Keratinocyte (primary cell): ENCODE data around the gene CKAP2L. TPM values are rescaled to one million over a fixed set of nuclear protein-coding genes. Genes with fewer than 3 reads are reported as not detected.
"Not testable (repeated sequence)": the region's sequence is repeated elsewhere in the genome, so short reads cannot be mapped to it uniquely, and the experiment has no call there.

Experiments
- DNase-seq: peaks from one replicate; pipeline ENCODE4 v3.0.0-alpha.2; 2011; ENCODE audit warnings: low read depth, missing footprints, low spot score
- FAIRE-seq: peaks from 2 replicates; lab custom pipeline; 2011; peaks lifted over from hg19 to GRCh38; lab: Jason Lieb, UNC
- H2AFZ ChIP-seq: 2 replicates; pipeline ENCODE4 v1.6.0; 2012; ENCODE audit warnings: low read length, control low read depth, inconsistent platforms; ENCODE audit not compliant: control insufficient read depth
- H3K27ac ChIP-seq: 2 replicates; pipeline ENCODE4 v1.5.1; 2011; ENCODE audit warnings: low read length; ENCODE audit not compliant: control insufficient read depth, insufficient read depth
- H3K27me3 ChIP-seq: 3 replicates; pipeline ENCODE4 v1.6.0; 2011; ENCODE audit warnings: low read length; ENCODE audit not compliant: control insufficient read depth, insufficient read depth; ENCODE audit errors: extremely low read depth
- H3K36me3 ChIP-seq, 2 experiments: 2 replicates in 1 of 2; 3 replicates in 1 of 2; pipeline ENCODE4 v1.5.1; 2011; ENCODE audit warnings: low read length in 2 of 2, mild to moderate bottlenecking in 1 of 2; ENCODE audit not compliant: control insufficient read depth in 2 of 2, insufficient read depth in 2 of 2; ENCODE audit errors: extremely low read depth in 1 of 2
- H3K4me1 ChIP-seq: 3 replicates; pipeline ENCODE4 v1.5.1; 2011; ENCODE audit warnings: low read length; ENCODE audit not compliant: control insufficient read depth, insufficient read depth; ENCODE audit errors: extremely low read depth
- H3K4me2 ChIP-seq: 3 replicates; pipeline ENCODE4 v1.6.0; 2011; ENCODE audit warnings: low read depth, low read length; ENCODE audit not compliant: control insufficient read depth, insufficient read depth; ENCODE audit errors: extremely low read depth
- H3K4me3 ChIP-seq, 3 experiments: fragments of 200-600 bp in 1 of 3; sonication (generic) in 1 of 3; 2 replicates in 2 of 3; 3 replicates in 1 of 3; pipeline ENCODE4 v1.5.1; 2011 to 2016; ENCODE audit warnings: low read length in 3 of 3, mild to moderate bottlenecking in 3 of 3, control low read depth in 2 of 3, inconsistent platforms in 1 of 3, low read depth in 1 of 3, mixed read lengths in 1 of 3, mixed run types in 1 of 3, moderate library complexity in 1 of 3; ENCODE audit not compliant: control insufficient read depth in 2 of 3, insufficient read depth in 2 of 3; ENCODE audit errors: extremely low read depth in 1 of 3
- H3K79me2 ChIP-seq: 2 replicates; pipeline ENCODE4 v1.6.0; 2012; ENCODE audit warnings: low read length; ENCODE audit not compliant: control insufficient read depth, insufficient read depth
- H3K9ac ChIP-seq: 3 replicates; pipeline ENCODE4 v1.6.0; 2011; ENCODE audit warnings: low read length; ENCODE audit not compliant: control insufficient read depth, insufficient read depth; ENCODE audit errors: extremely low read depth
- H3K9me1 ChIP-seq: 3 replicates; pipeline ENCODE4 v1.6.0; 2011; ENCODE audit warnings: low read length; ENCODE audit not compliant: control insufficient read depth, insufficient read depth; ENCODE audit errors: extremely low read depth
- H3K9me3 ChIP-seq: 2 replicates; pipeline ENCODE4 v1.5.1; 2012; ENCODE audit warnings: low read depth, low read length; ENCODE audit not compliant: control insufficient read depth
- H4K20me1 ChIP-seq: 3 replicates; pipeline ENCODE4 v1.6.0; 2011; ENCODE audit warnings: low read length; ENCODE audit not compliant: control insufficient read depth, insufficient read depth; ENCODE audit errors: extremely low read depth
- EZH2 ChIP-seq: IDR thresholded peaks from one replicate; pipeline ENCODE4 v1.6.1; 2012; ENCODE audit warnings: inconsistent platforms, mild to moderate bottlenecking, low read length, moderate library complexity
- dilution Hi-C: fragments of 300-500 bp; cut with MboI; formaldehyde crosslinking; loops from one replicate; pipeline ENCODE4 v1.7.0; 2020; ENCODE audit warnings: low sequenced_read_pairs; ENCODE audit not compliant: extremely low pct_ligation_motif_present
- polyA plus RNA-seq, 5 experiments: library from polyadenylated mRNA; depleted of rRNA in 3 of 5; stranded (reverse) in 3 of 5; stranded (forward) in 1 of 5; unstranded in 1 of 5; fragments of >200 nt; gene quantifications; 1 replicate in 1 of 5; 2 replicates in 3 of 5; 3 replicates in 1 of 5; pipeline versions ENCODE4 v1.2.1 to v1.2.3, GENCODE V29; 2011 to 2012; ENCODE audit warnings: missing spikeins in 2 of 5, low read depth in 1 of 5, low replicate concordance in 1 of 5
- TF ChIP-seq, protein P1 (sequence below), 3 experiments: IDR thresholded peaks in 1 of 3; conservative IDR thresholded peaks in 1 of 3; optimal IDR thresholded peaks in 1 of 3; 2 replicates in 2 of 3; 3 replicates in 1 of 3; pipeline versions ENCODE3 to v1.5.1; 2011; ENCODE audit warnings: low read length in 3 of 3, mild to moderate bottlenecking in 3 of 3, moderate library complexity in 2 of 3, control low read depth in 1 of 3, inconsistent platforms in 1 of 3; ENCODE audit not compliant: insufficient read depth in 2 of 3; ENCODE audit errors: extremely low read depth in 1 of 3

The CKAP2L gene
- polyA plus RNA-seq, 1 donor (not counting 4 experiments of a cell fraction or from before 2014, with no cell fraction given), result 10.9 TPM

DNA sequence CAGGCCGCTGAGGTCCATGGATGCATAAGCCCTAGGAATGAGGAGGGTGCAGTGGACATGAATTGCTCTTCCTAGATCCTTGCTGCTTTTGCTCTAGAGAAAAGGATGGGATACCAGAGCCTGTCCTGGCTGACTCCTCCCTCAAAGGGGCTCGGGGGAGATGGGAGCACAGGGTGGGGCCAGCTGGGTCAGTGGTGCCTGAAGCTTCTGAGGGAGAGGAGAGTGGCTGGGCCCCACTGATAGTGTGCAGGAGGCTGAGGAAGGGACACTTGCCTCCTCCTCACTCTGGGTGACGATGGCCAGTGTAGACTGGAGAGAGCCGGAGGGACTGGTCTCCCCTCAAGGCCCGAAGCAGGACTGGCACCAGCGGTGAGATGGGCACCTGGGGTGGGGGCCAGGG lies 43.6 kb downstream of the CKAP2L start, which contains the start of gene NT5DC4:
Gene NT5DC4 (plus strand): TSS at position 236 of the 400 bp plus-strand sequence. CDS start 60 bp downstream, at position 296.
- H3K79me2 ChIP-seq, result no peaks in the 10 kb centered on the region
- no peak within 1 kb of the TSS for H3K27ac ChIP-seq
- no peaks in the 10 kb centered on the region for H4K20me1 ChIP-seq
- no peak for DNase-seq
- H3K9me1 ChIP-seq, result no peaks in the 10 kb centered on the region
- no peak for FAIRE-seq
- H3K4me2 ChIP-seq, result no peak within 1 kb of the TSS
- H3K36me3 ChIP-seq, result no peaks in the 10 kb centered on the region
- dilution Hi-C loops, result no loop called here
- H2AFZ ChIP-seq, result no peak within 1 kb of the TSS
- TF ChIP-seq, protein P1, sequence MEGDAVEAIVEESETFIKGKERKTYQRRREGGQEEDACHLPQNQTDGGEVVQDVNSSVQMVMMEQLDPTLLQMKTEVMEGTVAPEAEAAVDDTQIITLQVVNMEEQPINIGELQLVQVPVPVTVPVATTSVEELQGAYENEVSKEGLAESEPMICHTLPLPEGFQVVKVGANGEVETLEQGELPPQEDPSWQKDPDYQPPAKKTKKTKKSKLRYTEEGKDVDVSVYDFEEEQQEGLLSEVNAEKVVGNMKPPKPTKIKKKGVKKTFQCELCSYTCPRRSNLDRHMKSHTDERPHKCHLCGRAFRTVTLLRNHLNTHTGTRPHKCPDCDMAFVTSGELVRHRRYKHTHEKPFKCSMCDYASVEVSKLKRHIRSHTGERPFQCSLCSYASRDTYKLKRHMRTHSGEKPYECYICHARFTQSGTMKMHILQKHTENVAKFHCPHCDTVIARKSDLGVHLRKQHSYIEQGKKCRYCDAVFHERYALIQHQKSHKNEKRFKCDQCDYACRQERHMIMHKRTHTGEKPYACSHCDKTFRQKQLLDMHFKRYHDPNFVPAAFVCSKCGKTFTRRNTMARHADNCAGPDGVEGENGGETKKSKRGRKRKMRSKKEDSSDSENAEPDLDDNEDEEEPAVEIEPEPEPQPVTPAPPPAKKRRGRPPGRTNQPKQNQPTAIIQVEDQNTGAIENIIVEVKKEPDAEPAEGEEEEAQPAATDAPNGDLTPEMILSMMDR (optimal IDR thresholded peaks at IDR 0.05 in 1 of 3, IDR thresholded peaks at IDR 0.05 in 1 of 3, conservative IDR thresholded peaks at IDR 0.05 in 1 of 3; ENCODE audit: extremely low read depth in 1 of 3, insufficient read depth in 2 of 3, low read length in 3 of 3), result no peak
- no peak for TF ChIP-seq EZH2
- peaks cover 5% of the 10 kb centered on the region for H3K4me1 ChIP-seq
- H3K9ac ChIP-seq, result no peak within 1 kb of the TSS
- H3K4me3 ChIP-seq, result no peak within 1 kb of the TSS
- H3K27me3 ChIP-seq, result no peaks in the 10 kb centered on the region
- H3K9me3 ChIP-seq, result no peaks in the 10 kb centered on the region

DNA sequence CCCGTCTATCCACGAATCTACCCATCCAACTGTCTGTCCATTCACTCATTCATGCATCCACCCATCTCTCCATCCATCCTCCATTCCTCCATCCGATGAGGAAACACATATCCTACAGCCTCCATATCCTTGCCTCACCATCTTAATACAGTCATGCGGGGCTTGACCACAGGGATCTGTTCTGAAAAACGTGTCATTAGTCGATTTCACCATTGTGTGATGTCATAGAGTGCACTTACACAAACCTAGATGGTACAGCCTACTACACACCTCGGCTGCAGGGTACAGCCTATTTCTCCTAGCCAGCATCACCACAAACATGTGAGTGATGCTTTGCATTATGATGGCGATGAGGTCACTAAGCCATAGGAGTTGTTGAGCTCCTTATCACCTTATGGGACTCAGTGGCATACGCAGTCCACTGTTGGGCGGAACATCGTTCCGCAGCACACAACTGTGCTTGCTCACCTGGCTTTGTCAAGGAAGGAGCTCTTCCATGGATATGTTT lies 45.5 kb downstream of the CKAP2L start:
- peaks cover 9% of the 10 kb centered on the region for H3K4me1 ChIP-seq
- no peaks in the 10 kb centered on the region for H4K20me1 ChIP-seq
- H3K36me3 ChIP-seq, result no peaks in the 10 kb centered on the region
- no peak overlapping the region for H3K4me3 ChIP-seq
- no peak overlapping the region for H3K4me2 ChIP-seq
- TF ChIP-seq, protein P1 (optimal IDR thresholded peaks at IDR 0.05 in 1 of 3, IDR thresholded peaks at IDR 0.05 in 1 of 3, conservative IDR thresholded peaks at IDR 0.05 in 1 of 3; ENCODE audit: extremely low read depth in 1 of 3, insufficient read depth in 2 of 3, low read length in 3 of 3), result no peak
- no peak for TF ChIP-seq EZH2
- FAIRE-seq (no peak), DNase-seq (no peak)
- H3K9me1 ChIP-seq, result no peaks in the 10 kb centered on the region
- no peak overlapping the region for H3K9ac ChIP-seq
- H2AFZ ChIP-seq, result no peak overlapping the region
- no peaks in the 10 kb centered on the region for H3K9me3 ChIP-seq
- H3K79me2 ChIP-seq, result no peaks in the 10 kb centered on the region
- no peaks in the 10 kb centered on the region for H3K27me3 ChIP-seq
- dilution Hi-C loops, result no loop called here
- H3K27ac ChIP-seq, result no peak overlapping the region

DNA sequence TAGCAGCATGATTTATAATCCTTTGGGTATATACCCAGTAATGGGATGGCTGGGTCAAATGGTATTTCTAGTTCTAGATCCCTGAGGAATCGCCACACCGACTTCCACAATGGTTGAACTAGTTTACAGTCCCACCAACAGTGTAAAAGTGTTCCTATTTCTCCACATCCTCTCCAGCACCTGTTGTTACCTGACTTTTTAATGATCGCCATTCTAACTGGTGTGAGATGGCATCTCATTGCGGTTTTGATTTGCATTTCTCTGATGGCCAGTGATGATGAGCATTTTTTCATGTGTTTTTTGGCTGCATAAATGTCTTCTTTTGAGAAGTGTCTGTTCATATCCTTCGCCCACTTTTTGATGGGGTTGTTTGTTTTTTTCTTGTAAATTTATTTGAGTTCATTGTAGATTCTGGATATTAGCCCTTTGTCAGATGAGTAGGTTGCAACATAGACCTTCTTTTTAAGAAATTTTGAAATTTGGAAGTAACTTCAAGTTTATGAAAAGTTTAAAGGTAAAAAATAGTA lies 47.5 kb downstream of the CKAP2L start:
- H4K20me1 ChIP-seq, FAIRE-seq, H3K36me3 ChIP-seq, H3K4me2 ChIP-seq, H3K27me3 ChIP-seq, H2AFZ ChIP-seq, H3K9me3 ChIP-seq, H3K9me1 ChIP-seq, dilution Hi-C loops, H3K27ac ChIP-seq, H3K79me2 ChIP-seq, H3K9ac ChIP-seq, DNase-seq, H3K4me3 ChIP-seq: not testable (repeated sequence)
- peaks cover 21% of the 10 kb centered on the region for H3K4me1 ChIP-seq

DNA sequence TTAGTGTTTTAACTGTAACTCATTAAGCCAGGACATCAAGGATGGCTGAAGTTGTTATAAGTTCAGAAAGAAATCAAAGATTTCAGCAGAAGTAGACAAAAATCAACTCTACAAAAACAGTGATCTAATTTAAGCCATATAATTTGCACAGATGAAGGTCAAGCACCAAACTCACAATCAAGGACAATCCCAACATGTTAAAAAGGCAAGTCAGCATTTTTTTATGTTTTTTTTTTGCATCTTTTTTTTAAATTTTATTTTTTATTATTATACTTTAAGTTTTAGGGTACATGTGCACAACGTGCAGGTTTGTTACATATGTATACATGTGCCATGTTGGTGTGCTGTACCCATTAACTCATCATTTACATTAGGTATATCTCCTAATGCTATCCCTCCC lies 48.3 kb downstream of the CKAP2L start:
- H3K9me1 ChIP-seq, H3K27me3 ChIP-seq, H3K4me2 ChIP-seq, H3K79me2 ChIP-seq, DNase-seq, H2AFZ ChIP-seq, H4K20me1 ChIP-seq, FAIRE-seq, H3K9me3 ChIP-seq, H3K9ac ChIP-seq, H3K4me3 ChIP-seq, dilution Hi-C loops, H3K36me3 ChIP-seq, H3K27ac ChIP-seq: not testable (repeated sequence)
- peaks cover 21% of the 10 kb centered on the region for H3K4me1 ChIP-seq
